ENCODE measurements around the gene ACTRT2.

The ACTRT2 gene

DNA sequence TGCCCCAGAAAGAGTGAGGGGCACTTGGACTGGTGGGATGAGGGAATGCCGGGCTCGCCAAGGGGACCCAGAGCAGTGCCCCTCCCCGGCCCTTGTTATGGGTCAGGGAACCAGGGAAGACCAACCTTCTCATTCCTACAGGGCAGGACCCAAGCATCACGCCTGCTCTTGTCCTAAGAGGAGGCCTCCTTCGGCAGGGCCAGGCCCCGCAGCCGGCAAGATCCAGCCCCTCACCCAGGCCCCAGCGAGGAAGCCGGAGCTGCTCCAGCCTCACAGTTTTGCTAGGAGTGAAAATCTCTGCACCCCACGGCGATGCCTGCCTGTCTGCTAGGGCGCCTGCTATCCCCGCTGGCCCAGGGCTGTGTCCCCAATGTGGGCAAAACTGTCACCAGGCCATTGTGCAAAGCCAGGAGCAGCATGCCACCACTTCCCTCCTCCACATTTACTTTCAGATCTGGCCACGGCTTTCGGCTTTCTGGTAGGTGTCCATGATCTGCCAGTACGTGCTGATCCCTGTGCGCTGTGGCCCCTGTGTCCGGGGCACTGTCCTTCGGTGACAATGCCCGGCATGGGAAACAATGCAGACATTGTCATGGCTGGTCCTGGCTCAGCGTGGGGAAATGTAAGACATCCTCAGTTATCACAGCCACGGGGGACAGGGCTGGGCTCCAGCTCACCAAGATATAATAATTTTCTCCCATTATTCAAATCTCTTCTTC is 9.6 kb downstream of the ACTRT2 start:
- no peak for TF ChIP-seq CTCF (IDR thresholded peaks at IDR 0.05; ENCODE audit: borderline replicate concordance, insufficient read depth, low read depth, low read length)
- no peak overlapping the region for H3K4me3 ChIP-seq (ENCODE audit: low read depth, low read length)

DNA sequence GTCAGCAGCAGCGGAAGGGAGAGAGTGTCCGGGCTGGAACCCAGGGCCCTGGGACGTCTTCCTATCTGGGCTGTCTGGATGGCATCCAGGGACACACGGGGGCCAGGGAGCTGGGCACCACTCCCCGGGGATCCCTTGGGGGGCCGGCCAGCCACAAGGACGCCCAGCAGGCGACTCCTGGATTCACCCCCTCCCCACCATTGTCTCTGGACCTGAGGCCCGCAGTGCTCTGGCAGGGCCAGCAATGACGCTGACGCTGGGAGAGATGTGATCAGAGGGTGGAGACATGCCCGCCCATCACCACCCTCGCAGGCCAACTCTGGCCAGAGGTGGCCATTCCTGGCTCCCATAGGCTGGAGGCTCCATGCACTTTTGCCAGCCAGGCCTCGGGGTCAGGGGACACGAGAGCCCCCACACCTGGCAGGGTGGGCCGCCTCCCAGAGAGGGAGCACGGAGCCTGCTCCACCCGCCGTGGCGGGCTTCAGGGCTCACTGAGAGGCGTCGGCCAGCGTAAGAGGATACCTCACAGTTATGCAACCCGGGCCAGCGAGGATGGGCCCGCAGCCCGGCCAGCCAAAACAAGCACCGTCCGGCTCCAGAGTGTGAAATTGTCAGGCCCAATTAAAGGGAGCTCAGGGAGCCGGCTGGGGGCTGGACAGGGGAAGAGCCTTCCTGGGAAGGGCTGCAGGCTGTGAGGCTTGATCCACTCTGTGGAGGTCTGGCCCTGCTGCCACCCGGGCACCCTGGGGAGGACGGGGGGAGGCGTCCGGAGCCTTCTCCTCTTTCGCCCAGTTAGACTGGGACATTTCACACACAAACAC is 10.3 kb downstream of the ACTRT2 start:
- no peak overlapping the region for H3K4me3 ChIP-seq (ENCODE audit: low read depth, low read length)
- no peak for TF ChIP-seq CTCF (IDR thresholded peaks at IDR 0.05; ENCODE audit: borderline replicate concordance, insufficient read depth, low read depth, low read length)

- TF ChIP-seq CTCF (IDR thresholded peaks at IDR 0.05; ENCODE audit: borderline replicate concordance, insufficient read depth, low read depth, low read length): no peak
Observed at GRCh38 chr1:3032371-3033039, 11.2 kb downstream of the ACTRT2 start.

DNA sequence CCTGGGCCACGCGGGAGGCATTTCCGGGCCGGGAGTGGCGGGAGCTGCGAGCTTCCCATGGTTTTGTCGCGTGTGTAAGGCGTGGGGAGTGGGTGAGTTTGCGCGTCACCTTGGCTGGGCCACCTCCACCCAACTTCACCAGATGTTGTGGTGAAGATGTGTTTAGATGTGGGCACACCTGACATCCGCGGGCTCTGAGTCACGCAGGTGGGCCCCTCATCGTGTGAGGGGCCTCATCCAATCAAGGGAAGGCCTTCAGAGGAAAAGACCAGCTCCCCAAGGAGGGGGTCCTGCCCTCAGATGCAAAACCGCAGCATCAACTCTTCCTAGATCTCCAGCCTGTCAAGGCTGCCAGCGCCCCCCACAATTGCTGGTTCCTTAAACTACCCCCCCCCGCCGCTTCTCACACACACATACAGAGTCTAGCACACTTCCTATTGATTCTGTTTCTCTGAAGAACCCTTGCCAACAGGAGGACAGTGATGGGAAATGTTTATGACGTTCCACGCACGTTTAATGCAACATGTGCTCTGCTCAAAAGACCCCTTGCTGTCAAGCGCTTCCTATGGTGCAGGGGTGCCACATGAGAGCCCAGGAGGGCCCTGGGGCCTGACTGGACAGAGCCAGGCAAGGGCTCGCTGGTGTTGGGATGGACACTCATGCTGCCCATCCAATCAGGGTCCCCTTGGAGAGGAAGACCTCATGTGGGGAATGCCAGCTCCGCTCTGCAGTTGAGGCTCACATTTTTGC is 11.9 kb downstream of the ACTRT2 start:
- H3K4me3 ChIP-seq (ENCODE audit: low read depth, low read length): no peak overlapping the region

More at GRCh38 chr1:3032371-3033039, 11.2 kb downstream of the ACTRT2 start:
- no peak overlapping the region for H3K4me3 ChIP-seq (ENCODE audit: low read depth, low read length)

GRCh38 chr1:3033790-3034090 is 12.5 kb downstream of the ACTRT2 start:
- no peak for TF ChIP-seq CTCF (IDR thresholded peaks at IDR 0.05; ENCODE audit: borderline replicate concordance, insufficient read depth, low read depth, low read length)
- H3K4me3 ChIP-seq (ENCODE audit: low read depth, low read length): no peak overlapping the region

More for the DNA sequence above, 11.9 kb downstream of the ACTRT2 start:
- no peak for TF ChIP-seq CTCF (IDR thresholded peaks at IDR 0.05; ENCODE audit: borderline replicate concordance, insufficient read depth, low read depth, low read length)

GRCh38 chr1:3034162-3034561 is 12.9 kb downstream of the ACTRT2 start:
- no peak for TF ChIP-seq CTCF (IDR thresholded peaks at IDR 0.05; ENCODE audit: borderline replicate concordance, insufficient read depth, low read depth, low read length)
- H3K4me3 ChIP-seq (ENCODE audit: low read depth, low read length): no peak overlapping the region

Measured in GM12875 (cell line).